ENCODE data around the gene CUX1.

Gene CUX1

DNA sequence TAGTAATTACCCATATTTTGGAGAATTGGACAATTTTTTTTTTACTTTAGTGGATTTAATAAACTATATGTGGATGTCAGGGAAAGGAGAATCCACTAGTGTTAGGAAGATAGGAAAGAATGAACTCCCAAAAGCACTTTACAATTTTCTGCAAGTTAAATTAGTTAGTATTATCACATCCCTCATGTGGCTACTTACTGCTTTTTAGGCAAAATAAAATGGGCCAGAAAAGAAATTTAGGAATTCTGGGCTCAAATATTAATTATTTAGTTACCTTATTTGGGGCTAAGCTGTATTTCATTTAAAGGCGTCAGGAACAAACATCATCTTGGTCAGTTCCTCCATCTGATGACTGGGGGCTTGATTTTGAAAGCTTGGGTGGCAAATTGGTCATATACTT is 4.8 kb upstream of the CUX1 start:
- no peak overlapping the region for H2AFZ ChIP-seq (ENCODE audit: low read depth, low read length)
- TF ChIP-seq, protein P1, sequence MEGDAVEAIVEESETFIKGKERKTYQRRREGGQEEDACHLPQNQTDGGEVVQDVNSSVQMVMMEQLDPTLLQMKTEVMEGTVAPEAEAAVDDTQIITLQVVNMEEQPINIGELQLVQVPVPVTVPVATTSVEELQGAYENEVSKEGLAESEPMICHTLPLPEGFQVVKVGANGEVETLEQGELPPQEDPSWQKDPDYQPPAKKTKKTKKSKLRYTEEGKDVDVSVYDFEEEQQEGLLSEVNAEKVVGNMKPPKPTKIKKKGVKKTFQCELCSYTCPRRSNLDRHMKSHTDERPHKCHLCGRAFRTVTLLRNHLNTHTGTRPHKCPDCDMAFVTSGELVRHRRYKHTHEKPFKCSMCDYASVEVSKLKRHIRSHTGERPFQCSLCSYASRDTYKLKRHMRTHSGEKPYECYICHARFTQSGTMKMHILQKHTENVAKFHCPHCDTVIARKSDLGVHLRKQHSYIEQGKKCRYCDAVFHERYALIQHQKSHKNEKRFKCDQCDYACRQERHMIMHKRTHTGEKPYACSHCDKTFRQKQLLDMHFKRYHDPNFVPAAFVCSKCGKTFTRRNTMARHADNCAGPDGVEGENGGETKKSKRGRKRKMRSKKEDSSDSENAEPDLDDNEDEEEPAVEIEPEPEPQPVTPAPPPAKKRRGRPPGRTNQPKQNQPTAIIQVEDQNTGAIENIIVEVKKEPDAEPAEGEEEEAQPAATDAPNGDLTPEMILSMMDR (IDR thresholded peaks at IDR 0.05; ENCODE audit: borderline replicate concordance, extremely low read depth, low read length, poor library complexity, severe bottlenecking) = no peak
- no peak for TF ChIP-seq EZH2 (IDR thresholded peaks at IDR 0.05; ENCODE audit: borderline replicate concordance, low read depth, low read length, severe bottlenecking)
- H3K4me1 ChIP-seq (ENCODE audit: insufficient read depth, low read length) = peaks cover 26% of the 10 kb centered on the region
- ATAC-seq (ENCODE audit: insufficient read depth, low read depth) = no peak
- DNase-seq = no peak
- peaks cover 21% of the 10 kb centered on the region for H3K79me2 ChIP-seq (ENCODE audit: insufficient read depth, low read length)
- no peak overlapping the region for H3K27ac ChIP-seq (ENCODE audit: low read length)
- H3K9ac ChIP-seq (ENCODE audit: low read depth, low read length) = no peak overlapping the region
- H4K20me1 ChIP-seq (ENCODE audit: insufficient read depth, low read length) = peaks cover 8% of the 10 kb centered on the region
- no peak overlapping the region for H3K4me2 ChIP-seq (ENCODE audit: insufficient read depth, low read length)
- H3K4me3 ChIP-seq (ENCODE audit: low read depth in 1 of 2, low read length in 2 of 2) = no peak overlapping the region
- H3K36me3 ChIP-seq (ENCODE audit: insufficient read depth, low read length) = no peaks in the 10 kb centered on the region; the same call in 1 of the 2 replicates
- H3K9me3 ChIP-seq (ENCODE audit: insufficient read depth, low read length, severe bottlenecking) = no peaks in the 10 kb centered on the region
- peaks cover 7% of the 10 kb centered on the region for H3K27me3 ChIP-seq (ENCODE audit: insufficient read depth, low read length, poor library complexity)

GRCh38 chr7:101813402-101814019 is 3.9 kb upstream of the CUX1 start:
- peak overlapping the region; percentile 21; the same call in 1 of the 2 replicates for H3K9ac ChIP-seq (ENCODE audit: low read depth, low read length)
- no peak for TF ChIP-seq EZH2 (IDR thresholded peaks at IDR 0.05; ENCODE audit: borderline replicate concordance, low read depth, low read length, severe bottlenecking)
- TF ChIP-seq, protein P1 (IDR thresholded peaks at IDR 0.05; ENCODE audit: borderline replicate concordance, extremely low read depth, low read length, poor library complexity, severe bottlenecking) = no peak
- no peak for ATAC-seq (ENCODE audit: insufficient read depth, low read depth)

GRCh38 chr7:101814081-101814990 is 3.1 kb upstream of the CUX1 start:
- ATAC-seq (ENCODE audit: insufficient read depth, low read depth) = peak; percentile 66
- Histone ChIP-seq H4K20me1 (ENCODE audit: insufficient read depth, low read length) (peaks cover 25% of the 10 kb centered on the region), H3K79me2 (ENCODE audit: insufficient read depth, low read length) (peaks cover 39% of the 10 kb centered on the region), H3K4me1 (ENCODE audit: insufficient read depth, low read length) (peaks cover 43% of the 10 kb centered on the region), H3K36me3 (ENCODE audit: insufficient read depth, low read length) (peaks cover 3% of the 10 kb centered on the region), H3K27ac (ENCODE audit: low read length) (peak overlapping the region; percentile 75), H3K4me3 (ENCODE audit: low read depth in 1 of 2, low read length in 2 of 2) (peak overlapping the region; percentile 18 to 62), H3K9ac (ENCODE audit: low read depth, low read length) (peak overlapping the region; percentile 71), H3K4me2 (ENCODE audit: insufficient read depth, low read length) (peak overlapping the region; percentile 98), H3K27me3 (ENCODE audit: insufficient read depth, low read length, poor library complexity) (peaks cover 7% of the 10 kb centered on the region), H3K9me3 (ENCODE audit: insufficient read depth, low read length, severe bottlenecking) (no peaks in the 10 kb centered on the region), H2AFZ (ENCODE audit: low read depth, low read length) (peak overlapping the region; percentile 68)
- TF ChIP-seq EZH2 (IDR thresholded peaks at IDR 0.05; ENCODE audit: borderline replicate concordance, low read depth, low read length, severe bottlenecking) = peak; percentile 71
- TF ChIP-seq, protein P1 (IDR thresholded peaks at IDR 0.05; ENCODE audit: borderline replicate concordance, extremely low read depth, low read length, poor library complexity, severe bottlenecking) = peak; percentile 61
- DNase-seq = peak; percentile 71

More at GRCh38 chr7:101813402-101814019, 3.9 kb upstream of the CUX1 start:
- Histone ChIP-seq H3K27ac (ENCODE audit: low read length) (no peak overlapping the region), H3K9me3 (ENCODE audit: insufficient read depth, low read length, severe bottlenecking) (no peaks in the 10 kb centered on the region), H3K4me2 (ENCODE audit: insufficient read depth, low read length) (peak overlapping the region; percentile 98), H3K79me2 (ENCODE audit: insufficient read depth, low read length) (peaks cover 30% of the 10 kb centered on the region), H4K20me1 (ENCODE audit: insufficient read depth, low read length) (peaks cover 17% of the 10 kb centered on the region), H3K36me3 (ENCODE audit: insufficient read depth, low read length) (no peaks in the 10 kb centered on the region; the same call in 1 of the 2 replicates), H3K4me1 (ENCODE audit: insufficient read depth, low read length) (peaks cover 35% of the 10 kb centered on the region), H3K27me3 (ENCODE audit: insufficient read depth, low read length, poor library complexity) (peaks cover 7% of the 10 kb centered on the region), H3K4me3 (ENCODE audit: low read depth in 1 of 2, low read length in 2 of 2) (peak overlapping the region in 1 of 2 experiments; percentile 62; a peak in 2 of 4 replicates), H2AFZ (ENCODE audit: low read depth, low read length) (peak overlapping the region; percentile 58; the same call in 1 of the 2 replicates)
- no peak for DNase-seq
